NB4 (cell line): ENCODE data around the gene ATP9B.
"Not testable (repeated sequence)": the region's sequence is repeated elsewhere in the genome, so short reads cannot be mapped to it uniquely, and the experiment has no call there.

Source experiments
- DNase-seq: peaks from one replicate; pipeline ENCODE4 v3.0.0; 2010; ENCODE audit warnings: low read depth
- H3K4me3 ChIP-seq: one replicate; pipeline ENCODE4 v1.5.1; 2011; ENCODE audit warnings: mild to moderate bottlenecking, low read depth, low read length, moderate library complexity
- CTCF ChIP-seq: IDR thresholded peaks from one replicate; pipeline ENCODE4 v1.5.1; 2012; ENCODE audit warnings: low read depth, low read length
- MAX ChIP-seq: IDR thresholded peaks from 2 replicates; pipeline ENCODE4 v1.6.1; 2011; ENCODE audit warnings: low read depth, low read length
- MYC ChIP-seq: IDR thresholded peaks from 2 replicates; pipeline ENCODE4 v1.6.1; 2011; ENCODE audit warnings: low read depth, low read length
- POLR2A ChIP-seq: IDR thresholded peaks from 2 replicates; pipeline ENCODE4 v1.6.1; 2011; ENCODE audit warnings: mild to moderate bottlenecking; ENCODE audit not compliant: insufficient read length; ENCODE audit errors: extremely low read depth

ATP9B gene

GRCh38 chr18:79166702-79167101, 97.5 kb downstream of the ATP9B start:
- no peak for DNase-seq
- TF ChIP-seq POLR2A (no peak), CTCF (no peak), MAX (no peak), MYC (no peak)
- H3K4me3 ChIP-seq: no peak overlapping the region

- TF ChIP-seq CTCF (no peak), MYC (no peak), POLR2A (no peak), MAX (no peak)
- DNase-seq: no peak
- no peak overlapping the region for H3K4me3 ChIP-seq
Observed at GRCh38 chr18:79167526-79168190, 98.5 kb downstream of the ATP9B start.

- DNase-seq: peak; percentile 81
- H3K4me3 ChIP-seq: peak overlapping the region; percentile 35
- TF ChIP-seq MAX (no peak), MYC (no peak), CTCF (no peak), POLR2A (no peak)
Observed at GRCh38 chr18:79169958-79170555, 100.9 kb downstream of the ATP9B start.

- not testable (repeated sequence) for H3K4me3 ChIP-seq, DNase-seq
Observed at GRCh38 chr18:79172331-79172730, 103.1 kb downstream of the ATP9B start.

- TF ChIP-seq CTCF (no peak), MYC (no peak), MAX (no peak), POLR2A (no peak)
- DNase-seq: no peak
- H3K4me3 ChIP-seq: no peak overlapping the region
Observed at GRCh38 chr18:79173742-79174141, 104.5 kb downstream of the ATP9B start.

GRCh38 chr18:79178113-79178531, 108.9 kb downstream of the ATP9B start:
- DNase-seq: no peak
- TF ChIP-seq MYC (no peak), POLR2A (no peak), CTCF (no peak), MAX (no peak)
- no peak overlapping the region for H3K4me3 ChIP-seq
